Stimulated activated CD4-positive, alpha-beta T cell treated with anti-CD3 and anti-CD28 coated beads, TNF-alpha, amount 100 ng/mL, for 1 hour (primary cell): Measurements from ENCODE around the gene C2orf15.
"Not testable (repeated sequence)": the region's sequence is repeated elsewhere in the genome, so short reads cannot be mapped to it uniquely, and the experiment has no call there.

Source experiments
- DNase-seq, 3 donors: peaks; one replicate each; pipeline ENCODE4 v3.0.0-alpha.2; 2020; ENCODE audit warnings: low read depth in 3 of 3, low spot score in 1 of 3

C2orf15 gene

GRCh38 chr2:99141110-99142108, at the start of gene C2orf15:
TSS of gene C2orf15 (plus strand) at chr2:99141707. CDS start at chr2:99150559, 8,852 bp downstream.
- DNase-seq = peak; percentile 91 to 94 (median 92)

- DNase-seq = no peak
Measured at GRCh38 chr2:99096728-99097127, 44.8 kb upstream of the C2orf15 start.

GRCh38 chr2:99101697-99102096, 39.8 kb upstream of the C2orf15 start:
- no peak for DNase-seq

GRCh38 chr2:99104006-99104405, 37.5 kb upstream of the C2orf15 start:
- no peak for DNase-seq

- DNase-seq = no peak
Measured at GRCh38 chr2:99106913-99107312, 34.6 kb upstream of the C2orf15 start.

GRCh38 chr2:99111236-99111635, 30.3 kb upstream of the C2orf15 start:
- DNase-seq = no peak

GRCh38 chr2:99111945-99112344, 29.6 kb upstream of the C2orf15 start:
- no peak for DNase-seq

- no peak for DNase-seq
Measured at GRCh38 chr2:99112617-99113016, 28.9 kb upstream of the C2orf15 start.

GRCh38 chr2:99127981-99128380, 13.5 kb upstream of the C2orf15 start:
- no peak for DNase-seq

- not testable (repeated sequence) for DNase-seq
Measured at GRCh38 chr2:99135044-99135556, 6.4 kb upstream of the C2orf15 start.

- DNase-seq = no peak
Measured at GRCh38 chr2:99139003-99139402, 2.5 kb upstream of the C2orf15 start.

- no peak for DNase-seq
Measured at GRCh38 chr2:99140056-99140859, 1.2 kb upstream of the C2orf15 start.

- no peak for DNase-seq
Measured at GRCh38 chr2:99140860-99141109, 722 bp upstream of the C2orf15 start.

GRCh38 chr2:99150706-99151105, 9.2 kb downstream of the C2orf15 start:
- no peak for DNase-seq

GRCh38 chr2:99152199-99152895, 10.8 kb downstream of the C2orf15 start:
- DNase-seq = no peak

- DNase-seq = no peak
Measured at GRCh38 chr2:99153921-99154604, 12.6 kb downstream of the C2orf15 start.

- peak; percentile 75 to 85 (median 80) for DNase-seq
Measured at GRCh38 chr2:99154643-99155536, 13.4 kb downstream of the C2orf15 start, which contains the start of the genes LIPT1 and TSGA10. TSS of gene LIPT1 (plus strand) at chr2:99154967. CDS start at chr2:99161958, 6,991 bp downstream. TSS of gene TSGA10 (minus strand) at chr2:99154942. CDS start at chr2:99109439, 45,503 bp downstream.

GRCh38 chr2:99156891-99157290, 15.4 kb downstream of the C2orf15 start:
- no peak for DNase-seq

GRCh38 chr2:99158599-99158998, 17.1 kb downstream of the C2orf15 start:
- DNase-seq = no peak
